NCI-H446 (cell line): ENCODE data around the gene QRFPR.
"Not testable (repeated sequence)": the region's sequence is repeated elsewhere in the genome, so short reads cannot be mapped to it uniquely, and the experiment has no call there.

Experiments
- DNase-seq, 2 experiments: peaks; one replicate each; lab custom pipeline; 2025; lab: John Stamatoyannopoulos, UW

The QRFPR gene

GRCh38 chr4:121339307-121339706 is 41.5 kb downstream of the QRFPR start:
- DNase-seq, result no peak

GRCh38 chr4:121338518-121338917 is 42.3 kb downstream of the QRFPR start:
- no peak for DNase-seq

GRCh38 chr4:121336706-121337105 is 44.1 kb downstream of the QRFPR start:
- DNase-seq, result no peak

DNA sequence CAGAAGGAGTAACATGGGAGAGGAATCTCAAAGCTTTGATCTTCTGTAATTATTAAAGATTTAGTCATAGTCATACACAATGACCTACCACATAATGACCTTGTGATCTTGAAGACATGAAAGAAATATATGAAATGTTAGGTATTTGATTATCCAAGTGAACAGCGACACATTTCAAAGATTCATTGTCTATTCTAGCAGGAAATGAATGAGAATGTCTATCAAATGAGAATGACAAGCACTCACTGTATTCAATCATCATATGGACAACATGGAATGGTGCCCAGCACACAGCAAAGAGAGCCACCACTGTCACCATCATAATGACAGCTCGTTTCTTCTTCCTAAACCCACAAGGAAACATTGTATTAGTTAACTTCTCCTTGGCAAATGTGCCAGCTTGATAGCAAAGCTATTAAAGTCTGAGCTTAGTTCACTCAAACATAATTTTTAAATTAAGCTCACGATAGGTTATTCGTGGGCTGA is 50.6 kb downstream of the QRFPR start:
- DNase-seq, result no peak

- DNase-seq, result no peak
These were observed 54.2 kb downstream of the QRFPR start for GRCh38 chr4:121326597-121326996.

GRCh38 chr4:121324331-121324730 is 56.5 kb downstream of the QRFPR start:
- DNase-seq, result no peak

- peak in 1 of 2 experiments; percentile 56 for DNase-seq
These were observed 59.4 kb downstream of the QRFPR start for GRCh38 chr4:121321466-121321865.

DNA sequence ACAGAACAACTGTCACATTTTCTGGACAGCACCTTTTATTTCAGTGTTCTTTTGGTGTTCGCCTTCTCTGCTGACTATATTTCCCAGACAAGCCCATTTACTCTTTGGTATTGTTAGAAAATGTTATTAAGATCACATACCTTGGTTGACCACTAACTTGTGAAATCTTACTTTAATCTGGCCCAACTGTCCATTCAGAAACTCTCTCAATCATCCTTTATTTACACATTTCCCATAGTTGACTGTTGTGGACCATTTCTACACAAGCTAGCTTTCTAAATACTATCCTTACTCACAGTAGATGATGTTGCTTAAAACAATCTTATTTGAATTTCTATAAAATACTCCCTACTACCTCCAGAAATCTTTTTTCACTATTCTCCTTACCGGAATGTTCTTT is 64.7 kb downstream of the QRFPR start:
- DNase-seq, result no peak

- DNase-seq, result not testable (repeated sequence)
These were observed 67.4 kb downstream of the QRFPR start for GRCh38 chr4:121313430-121313829.

- no peak for DNase-seq
These were observed 72.0 kb downstream of the QRFPR start for GRCh38 chr4:121308828-121309227.

DNA sequence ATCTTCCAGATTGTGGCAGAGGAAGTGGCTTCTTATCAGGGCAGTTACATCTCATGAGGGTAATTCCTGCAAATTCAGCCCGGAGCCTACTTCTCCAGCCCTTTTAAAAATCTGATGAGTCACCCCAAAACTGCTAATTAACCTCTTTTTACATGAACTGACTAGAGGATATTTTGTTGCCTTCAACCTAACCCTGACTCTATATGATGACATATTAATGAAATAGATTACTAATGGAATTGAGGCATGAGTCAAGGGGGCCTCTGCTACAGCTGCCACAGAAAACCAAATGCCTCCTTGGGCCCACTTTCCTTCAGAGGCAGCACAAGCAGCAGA is 72.5 kb downstream of the QRFPR start:
- DNase-seq, result no peak

DNA sequence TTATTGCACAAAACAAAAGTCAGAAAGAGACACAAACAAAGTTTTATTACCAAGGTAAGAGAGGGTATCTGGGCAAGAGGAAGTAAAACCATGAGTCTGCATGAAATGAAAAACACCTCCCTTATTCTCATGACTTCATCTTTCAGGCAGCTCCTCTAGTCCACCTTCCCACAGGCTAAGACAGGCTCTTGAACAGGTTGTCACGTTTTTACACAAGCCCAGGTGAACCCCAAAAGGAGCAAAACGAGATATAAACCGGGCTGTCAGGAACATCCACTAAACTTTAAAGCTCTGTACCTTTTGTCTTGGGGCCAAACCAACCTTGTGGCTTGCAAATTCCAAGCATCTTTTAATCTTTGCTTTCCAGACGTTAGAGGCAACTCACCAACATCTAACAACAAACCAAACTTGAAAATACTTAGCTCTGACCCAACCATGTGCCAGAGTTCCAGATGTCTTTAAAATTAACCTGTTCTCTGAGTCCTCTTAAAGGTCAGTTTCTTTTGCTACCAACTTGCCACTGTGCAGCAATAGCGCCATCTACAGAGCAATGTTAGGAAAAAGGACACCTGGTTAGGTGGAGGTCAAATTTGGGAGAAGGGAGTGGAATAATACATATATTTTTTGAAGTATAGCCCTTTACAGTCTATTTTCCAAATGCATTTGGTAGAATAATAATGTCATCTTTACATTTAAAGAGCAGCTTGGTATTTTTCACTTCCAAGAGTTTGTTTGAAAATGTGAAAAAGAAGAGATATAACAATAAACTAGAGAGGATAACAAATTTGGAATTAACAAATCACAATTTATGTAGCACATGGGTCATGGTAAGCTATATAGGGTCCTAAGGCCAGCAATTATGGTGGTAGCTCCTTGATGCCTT is 73.1 kb downstream of the QRFPR start:
- peak in 1 of 2 experiments; percentile 61 for DNase-seq

DNA sequence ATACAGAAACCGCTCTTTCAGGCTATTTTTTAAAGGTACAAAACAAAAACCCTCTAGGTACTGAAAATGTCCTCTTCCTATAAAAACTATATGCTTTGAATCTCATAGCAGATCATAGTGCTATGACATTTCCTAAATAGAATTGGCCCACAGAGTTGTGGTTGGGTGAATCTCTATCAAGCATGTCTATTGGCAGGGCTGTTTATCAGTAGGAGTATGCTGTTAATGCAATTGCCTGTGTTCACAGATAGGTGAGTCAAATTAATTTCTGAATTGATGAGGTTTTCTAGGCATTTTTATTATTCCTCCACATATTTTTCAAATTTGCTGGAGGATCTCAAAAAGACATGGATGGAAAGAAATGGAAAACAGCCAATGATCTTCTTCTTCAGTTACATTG is 73.9 kb downstream of the QRFPR start:
- no peak for DNase-seq

DNA sequence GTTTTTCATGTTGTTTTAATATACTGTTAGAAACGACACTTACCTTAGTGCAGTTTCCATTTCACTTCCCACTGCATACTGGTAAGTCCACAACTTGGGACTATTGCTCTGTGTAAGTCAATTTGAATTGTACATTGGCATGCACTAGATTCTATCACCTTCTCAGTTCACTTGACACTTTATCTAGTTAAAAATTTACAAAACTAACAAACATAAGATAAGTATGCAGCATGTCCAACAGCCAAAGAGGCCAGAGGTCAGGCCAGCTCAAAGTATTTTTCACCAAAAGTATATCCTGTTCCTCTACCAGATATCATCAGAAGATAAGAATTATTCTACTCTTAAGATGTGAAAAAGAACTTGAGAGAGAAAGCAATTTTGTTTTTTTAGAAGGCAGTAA is 75.9 kb downstream of the QRFPR start:
- no peak for DNase-seq

- DNase-seq, result no peak
These were observed 81.5 kb downstream of the QRFPR start for GRCh38 chr4:121299367-121299766.

DNA sequence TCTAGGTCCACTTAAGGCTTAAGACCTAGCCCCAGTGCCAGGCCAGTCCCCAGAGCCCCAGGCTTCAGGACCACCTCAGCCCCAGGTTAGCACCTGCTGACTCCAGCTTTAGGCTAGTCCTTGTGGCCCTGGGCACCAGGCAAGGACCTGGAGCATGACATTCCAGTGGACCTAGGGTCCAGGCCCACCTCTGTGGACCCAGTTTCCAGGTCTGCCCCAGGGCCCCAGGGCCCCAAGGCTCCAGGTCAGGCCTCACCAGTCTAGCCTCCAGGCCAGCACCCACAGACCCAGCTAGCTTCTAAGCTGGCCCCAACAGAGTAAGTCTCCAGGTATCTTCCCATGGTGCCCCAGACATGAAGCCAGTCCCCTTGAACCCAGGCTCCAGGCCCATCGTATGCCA is 97.5 kb downstream of the QRFPR start:
- DNase-seq, result no peak

DNA sequence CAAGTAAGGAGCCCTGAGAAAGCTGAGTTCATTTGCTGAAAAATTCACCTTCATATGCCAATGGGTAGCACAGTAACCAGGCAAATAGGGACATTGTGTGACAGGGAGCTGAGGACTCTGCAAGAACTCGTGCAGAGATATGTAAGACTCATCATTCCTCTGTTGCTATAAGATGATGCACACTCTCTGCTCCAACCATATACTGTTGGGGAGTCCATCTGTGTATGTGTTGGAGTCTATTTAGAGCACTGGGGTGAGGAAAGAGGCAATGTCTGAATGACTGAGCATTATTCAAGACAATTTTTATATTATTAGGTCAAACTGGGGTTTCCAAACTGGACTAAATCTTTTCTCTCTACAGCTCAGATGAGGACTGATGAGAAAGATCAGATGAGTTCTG is 100.4 kb downstream of the QRFPR start:
- DNase-seq, result no peak

DNA sequence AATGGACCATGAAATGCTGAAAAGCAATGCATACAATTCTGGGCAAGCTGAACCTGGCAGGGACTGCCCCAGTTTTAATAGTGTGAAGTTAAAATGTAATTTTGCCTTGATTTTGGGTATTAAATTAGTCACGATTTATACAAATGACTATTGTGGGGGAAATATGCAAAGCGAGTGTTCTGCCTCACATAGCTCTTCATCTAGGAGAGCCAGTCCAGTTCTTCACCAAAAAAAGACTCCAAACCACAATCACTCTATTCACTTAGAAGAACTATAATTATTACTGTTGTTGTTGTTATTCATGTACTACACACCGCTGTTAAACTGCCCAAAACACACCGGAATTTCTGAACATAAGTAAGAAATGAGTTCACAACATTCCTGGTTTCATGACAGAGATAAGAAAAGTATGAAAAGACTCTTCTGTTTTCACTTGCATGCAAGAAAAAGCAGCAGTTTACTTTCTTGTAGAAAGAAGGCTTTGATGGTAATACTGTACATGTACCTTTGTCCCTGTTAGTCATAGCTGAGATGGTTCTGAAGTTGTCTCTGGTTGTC is 101.9 kb downstream of the QRFPR start:
- DNase-seq, result no peak
